ENCODE results near the gene TRIP4.

TRIP4 gene

DNA sequence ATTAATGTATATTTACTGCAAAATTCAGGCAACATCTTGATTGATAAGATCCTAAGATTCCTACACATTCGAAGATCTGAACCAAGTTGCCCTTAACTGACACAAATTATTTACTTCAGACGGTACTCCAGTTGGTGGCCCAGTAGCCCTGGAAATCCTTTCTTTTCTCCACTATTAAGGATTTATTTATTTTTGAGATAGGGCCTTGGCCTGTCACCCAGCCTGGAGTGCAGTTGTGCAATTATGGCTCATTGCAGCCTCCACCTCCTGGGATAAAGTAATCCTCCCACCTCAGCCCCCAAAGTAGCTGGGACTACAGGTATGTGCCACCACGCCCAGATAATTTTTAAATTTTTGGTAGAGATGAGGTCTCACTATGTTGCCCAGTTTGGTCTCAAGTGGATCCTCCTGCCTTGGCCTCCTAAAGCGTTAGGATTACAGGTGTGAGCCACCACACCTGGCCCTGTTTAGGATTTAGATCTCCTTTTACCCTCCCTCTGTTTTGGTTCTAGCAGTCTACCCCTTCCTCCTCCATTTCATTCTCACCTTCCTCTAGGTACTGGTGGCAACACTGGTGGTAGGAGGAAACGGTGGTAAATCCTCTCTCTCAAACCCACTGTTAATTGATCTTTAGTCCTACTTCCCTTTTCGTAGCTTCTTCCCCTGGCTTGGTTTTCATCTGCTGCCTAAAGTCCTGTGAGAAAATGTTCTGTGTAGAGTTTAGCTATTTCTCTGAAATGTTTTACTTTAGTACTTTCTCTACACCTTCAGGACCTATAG, 60.1 kb downstream of the TRIP4 start:
- DNase-seq (ENCODE audit: low spot score): no peak

DNA sequence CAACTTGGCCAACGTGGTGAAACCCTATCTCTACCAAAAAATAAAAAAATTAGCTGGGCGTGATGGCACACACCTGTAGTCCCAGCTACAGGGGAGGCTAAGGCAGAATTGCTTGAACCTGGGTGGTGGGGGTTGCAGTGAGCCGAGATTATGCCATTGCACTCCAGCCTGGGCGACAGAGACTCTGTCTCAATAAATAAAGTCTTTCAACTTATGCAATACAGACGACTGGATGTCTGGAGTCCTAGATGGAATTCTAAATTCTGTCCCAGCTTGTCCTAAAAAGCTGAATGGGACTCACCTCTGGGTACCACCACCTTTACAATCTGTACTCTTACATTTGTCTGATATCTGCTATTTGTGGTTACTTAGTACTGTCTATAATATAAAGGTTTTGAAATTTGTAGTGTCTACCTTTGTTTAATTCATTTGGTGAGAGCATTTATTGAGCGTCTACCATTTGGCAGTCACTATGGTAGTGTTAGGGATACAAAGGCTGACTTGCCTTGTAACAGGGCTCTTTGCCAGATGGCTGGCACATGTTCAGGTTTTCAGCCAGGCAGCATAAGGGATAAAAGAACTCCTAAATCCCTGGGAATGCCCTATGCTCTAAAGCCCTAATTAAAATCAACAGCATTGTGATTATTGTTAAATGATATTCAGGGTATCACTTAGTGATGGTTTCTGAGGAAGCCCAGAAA, 65.5 kb downstream of the TRIP4 start:
- no peak for DNase-seq (ENCODE audit: low spot score)

- no peak for DNase-seq (ENCODE audit: low spot score)
Observed at GRCh38 chr15:64453689-64454037, 66.0 kb downstream of the TRIP4 start.

GRCh38 chr15:64454282-64454681, 66.6 kb downstream of the TRIP4 start:
- no peak for DNase-seq (ENCODE audit: low spot score)

DNA sequence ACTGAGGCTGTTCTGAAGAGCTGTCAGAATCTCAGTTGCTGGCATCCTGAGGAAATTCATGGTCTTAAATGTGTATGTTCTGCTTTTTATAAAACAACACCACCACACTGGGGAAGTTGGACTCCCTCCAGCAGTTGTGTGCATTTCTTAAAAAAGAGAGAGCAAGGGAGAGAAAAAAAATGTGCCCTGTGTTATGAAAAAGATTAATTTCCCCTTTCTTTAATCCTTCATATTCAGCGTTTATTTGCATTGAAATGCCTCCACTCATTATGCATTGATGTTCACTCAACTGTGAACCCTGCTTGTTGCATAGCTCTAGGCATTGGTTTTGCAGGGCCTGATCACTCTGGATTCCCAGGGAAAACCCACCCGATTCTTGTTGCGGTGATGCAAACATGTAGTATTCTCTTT, 68.3 kb downstream of the TRIP4 start:
- no peak for DNase-seq (ENCODE audit: low spot score)

DNA sequence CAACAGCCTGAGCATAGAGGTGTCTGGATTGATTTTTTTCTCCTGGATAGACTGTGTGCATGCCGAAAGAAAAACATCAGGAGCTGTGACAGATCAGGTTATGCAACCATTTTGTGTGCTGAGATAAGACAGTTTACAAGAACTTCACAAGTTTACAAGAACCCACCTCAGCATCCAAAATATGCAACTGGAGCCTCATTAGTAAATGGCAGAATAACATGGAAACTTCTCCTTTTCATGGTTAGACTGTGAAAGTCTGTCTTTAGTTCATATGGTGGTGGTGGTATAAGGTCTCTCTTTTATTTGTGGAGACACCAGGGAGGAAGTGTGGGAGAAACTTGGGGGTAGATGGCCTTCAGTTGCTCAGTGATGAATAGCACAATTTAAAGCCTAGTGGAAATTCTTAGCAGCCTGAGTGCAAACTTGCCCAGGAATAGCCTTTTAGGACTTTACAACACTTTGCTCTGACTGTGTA, 69.0 kb downstream of the TRIP4 start:
- no peak for DNase-seq (ENCODE audit: low spot score)

DNA sequence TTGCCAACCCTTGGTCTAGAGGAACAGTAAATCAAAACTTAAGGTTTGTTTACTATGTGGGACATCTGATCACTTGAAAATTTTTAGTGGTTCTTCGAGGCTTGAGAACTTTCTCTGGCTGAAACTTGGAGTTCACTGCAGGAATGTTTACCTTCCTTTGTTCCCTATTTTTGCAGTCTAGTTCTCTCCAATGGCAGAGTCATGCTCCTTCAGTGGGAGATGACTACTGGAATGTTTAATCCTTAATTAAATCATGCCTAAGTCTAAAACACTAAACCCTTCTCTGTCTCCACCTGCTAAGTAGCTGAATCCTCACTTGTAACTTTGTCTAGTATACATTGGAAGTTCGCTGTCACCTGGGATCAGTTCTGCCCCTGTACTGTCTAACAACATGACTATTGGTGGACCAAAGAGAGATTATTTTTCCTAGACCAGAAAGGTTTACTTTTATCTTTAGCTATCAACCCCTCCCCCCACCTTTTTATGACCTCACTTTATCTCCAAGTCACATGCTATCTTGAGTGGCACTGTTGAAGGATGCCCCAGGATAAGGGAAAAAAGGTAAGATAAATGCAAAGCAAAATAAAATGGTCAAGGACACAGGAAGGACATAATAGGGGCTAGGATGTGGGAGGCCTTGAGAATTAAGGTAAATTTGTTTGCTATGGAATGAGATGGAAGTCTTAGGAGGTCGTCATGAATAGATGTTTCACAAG, 71.6 kb downstream of the TRIP4 start:
- no peak for DNase-seq (ENCODE audit: low spot score)

GRCh38 chr15:64460206-64460723, 72.6 kb downstream of the TRIP4 start, which contains the start of gene ZNF609:
Gene ZNF609 (plus strand): TSS chr15:64460578. CDS start chr15:64499420, 38,842 bp downstream.
- DNase-seq (ENCODE audit: low spot score): peak; percentile 92

- DNase-seq (ENCODE audit: low spot score): peak; percentile 80
Observed at GRCh38 chr15:64460724-64461720, 73.4 kb downstream of the TRIP4 start.

DNA sequence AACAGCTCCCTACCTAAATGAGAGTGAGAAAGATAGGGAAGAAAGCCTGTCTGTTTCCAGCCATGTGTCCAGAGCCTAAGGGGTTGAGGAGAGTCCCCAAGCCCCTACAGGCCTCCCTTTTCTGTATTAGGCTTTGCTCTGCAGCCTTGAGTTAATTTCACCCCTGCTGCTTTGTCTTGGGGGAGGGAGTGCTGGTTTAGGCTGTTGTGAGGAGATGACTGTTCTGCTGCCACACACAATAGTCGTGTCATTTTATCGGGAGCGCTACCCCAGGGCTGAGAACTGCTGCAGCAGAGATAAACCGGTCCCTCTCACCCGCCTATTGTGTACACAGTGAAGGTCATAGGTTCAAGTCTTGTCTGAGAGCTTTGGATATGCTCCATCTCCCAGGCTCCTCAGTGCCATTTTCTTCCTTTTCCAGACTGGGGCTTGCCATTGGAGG, 74.1 kb downstream of the TRIP4 start:
- DNase-seq (ENCODE audit: low spot score): no peak

DNA sequence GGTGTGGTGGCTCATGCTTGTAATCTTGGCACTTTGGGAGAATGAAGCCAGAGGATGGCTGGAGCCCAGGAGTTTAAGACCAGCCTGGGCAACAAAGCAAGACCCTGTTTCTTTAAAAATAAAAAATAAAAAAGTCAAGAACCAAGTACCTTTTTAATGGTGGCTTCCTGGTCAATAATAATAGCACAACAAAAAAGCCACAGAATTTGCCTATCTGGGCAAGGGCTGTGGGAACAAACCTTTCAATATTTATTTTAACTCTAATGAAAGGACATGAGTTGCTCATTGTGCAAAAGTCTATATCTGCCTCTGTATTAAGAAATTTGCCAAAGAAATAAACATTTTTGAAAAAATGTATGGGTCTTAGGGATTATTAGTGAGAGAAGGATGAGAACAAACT, 74.9 kb downstream of the TRIP4 start:
- no peak for DNase-seq (ENCODE audit: low spot score)

DNA sequence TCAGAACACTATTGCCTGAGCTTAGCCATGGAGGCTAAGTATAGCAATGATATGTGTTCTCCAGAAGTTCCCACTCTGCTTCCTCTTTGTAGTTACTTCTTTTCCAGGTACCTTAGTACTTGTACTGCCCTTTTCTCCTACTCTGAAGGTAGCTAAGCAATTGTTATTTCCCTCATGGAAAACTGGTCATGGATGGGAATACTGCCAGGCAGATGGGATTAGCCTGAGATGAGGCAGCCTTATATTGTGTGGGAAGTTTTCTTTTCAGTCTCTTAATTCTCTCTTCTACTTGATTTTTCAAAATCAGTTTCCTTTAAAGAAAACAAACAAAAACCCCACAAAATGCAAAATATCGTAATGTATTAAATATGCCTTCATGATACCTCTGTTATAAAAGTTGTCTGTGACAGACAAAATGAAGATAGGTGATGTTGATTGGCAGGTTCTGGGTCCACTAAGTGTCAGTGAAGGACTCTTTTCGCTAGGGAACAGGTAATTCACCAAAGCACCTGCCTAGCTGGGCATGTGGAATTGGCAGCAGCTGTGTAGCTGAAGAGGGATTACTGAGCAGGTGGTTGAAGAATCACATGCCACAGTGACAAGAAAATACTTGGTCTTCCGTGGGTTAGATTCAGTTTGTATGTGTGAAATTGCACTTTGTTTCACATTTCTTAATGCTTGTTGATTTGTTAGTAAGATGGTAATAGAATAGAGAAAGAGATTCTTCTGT, 76.8 kb downstream of the TRIP4 start:
- no peak for DNase-seq (ENCODE audit: low spot score)

- DNase-seq (ENCODE audit: low spot score): no peak
Observed at GRCh38 chr15:64466408-64467141, 78.9 kb downstream of the TRIP4 start.

DNA sequence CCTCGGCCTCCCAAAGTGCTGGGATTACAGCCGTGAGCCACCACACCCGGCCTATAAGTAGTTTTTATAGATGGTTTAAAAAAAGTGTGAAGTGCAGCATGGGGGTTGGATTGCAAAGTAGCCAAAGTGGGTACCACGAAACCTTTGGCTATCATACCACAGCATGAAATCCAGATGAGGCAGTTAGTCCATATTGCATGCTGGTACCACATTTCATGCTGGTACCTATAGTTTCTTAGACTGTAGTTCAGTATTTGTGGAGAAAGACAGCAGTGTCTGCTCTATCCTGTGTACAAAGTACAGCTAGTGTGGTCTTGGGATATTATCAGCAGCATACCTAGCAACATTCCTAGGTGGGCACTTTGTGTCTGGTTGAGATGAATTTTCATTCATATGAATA, 84.5 kb downstream of the TRIP4 start:
- DNase-seq (ENCODE audit: low spot score): no peak

GRCh38 chr15:64474846-64475245, 87.2 kb downstream of the TRIP4 start:
- no peak for DNase-seq (ENCODE audit: low spot score)

GRCh38 chr15:64476550-64476949, 88.9 kb downstream of the TRIP4 start:
- DNase-seq (ENCODE audit: low spot score): no peak

DNA sequence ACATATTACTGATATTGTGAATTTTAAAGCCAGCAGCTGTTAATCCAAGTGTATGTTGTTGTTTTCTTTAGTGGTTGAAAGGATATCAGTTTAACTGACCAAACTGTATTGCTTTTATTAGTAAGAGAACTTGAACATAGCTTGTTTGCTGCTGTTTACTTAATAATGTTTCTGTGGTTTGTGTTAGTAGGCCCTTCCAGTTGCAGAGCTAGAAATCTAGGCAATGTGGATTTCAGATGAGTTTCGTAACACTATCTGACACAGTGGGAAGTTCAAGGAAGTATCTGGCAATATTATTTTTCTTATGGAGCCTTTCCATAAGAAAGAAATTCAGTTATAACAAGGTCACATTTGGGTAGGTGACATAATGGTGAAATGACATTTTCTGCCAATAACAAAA, 91.2 kb downstream of the TRIP4 start:
- no peak for DNase-seq (ENCODE audit: low spot score)

GRCh38 chr15:64480891-64481290, 93.3 kb downstream of the TRIP4 start:
- no peak for DNase-seq (ENCODE audit: low spot score)

GRCh38 chr15:64483749-64484148, 96.1 kb downstream of the TRIP4 start:
- DNase-seq (ENCODE audit: low spot score): no peak

- no peak for DNase-seq (ENCODE audit: low spot score)
Observed at GRCh38 chr15:64485796-64486195, 98.2 kb downstream of the TRIP4 start.
